ENCODE data around the gene METTL1.

- TF ChIP-seq CTCF (IDR thresholded peaks at IDR 0.05) (no peak), POLR2A (IDR thresholded peaks at IDR 0.05) (no peak)
These were observed 36.4 kb upstream of the METTL1 start for GRCh38 chr12:57808351-57808750.
